Activated CD4-positive, alpha-beta T cell treated with anti-CD3 and anti-CD28 coated beads, Interleukin-2, Interleukin-6, amounts not matched to agents 100 ng/mL and 50 ng/mL, durations not matched to agents 16 hours and 8 hours (primary cell): Measurements from ENCODE around the gene DNAJC6.

ENCODE experiments used
- DNase-seq: peaks from one replicate; pipeline ENCODE4 v3.0.0-alpha.2; 2020

The DNAJC6 gene

DNA sequence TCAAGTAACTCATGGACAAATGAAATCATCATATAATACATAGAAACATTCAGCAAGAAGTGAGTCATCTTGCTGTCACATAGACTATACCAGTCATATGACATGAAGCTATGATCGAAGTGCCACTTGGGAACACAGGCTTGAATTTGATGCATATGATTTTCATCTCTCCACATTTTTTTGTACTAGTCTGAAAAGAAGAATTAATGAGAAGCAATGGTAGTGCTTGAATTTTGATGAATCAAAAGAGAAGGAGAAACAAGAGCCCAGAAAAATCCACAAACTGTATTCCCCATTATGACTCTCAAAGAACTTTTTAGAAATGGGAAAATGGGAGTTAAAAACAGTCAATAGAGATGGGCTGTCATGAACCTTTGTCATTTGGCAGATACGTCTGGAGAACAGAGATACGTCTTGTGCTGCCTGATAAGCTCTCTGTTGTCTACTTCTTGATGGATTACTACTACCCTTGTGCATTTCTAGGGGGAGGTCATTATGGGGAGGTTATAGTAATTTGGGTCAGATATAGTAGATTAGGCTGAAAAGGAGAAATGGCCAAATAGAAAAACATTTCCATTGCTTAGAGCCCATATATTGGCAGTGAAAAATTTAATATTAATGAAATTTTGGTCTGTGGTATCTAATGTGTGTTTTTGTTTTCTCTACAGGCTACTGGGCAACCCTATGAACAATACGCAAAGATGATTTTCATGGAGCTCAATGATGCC lies 103.1 kb downstream of the DNAJC6 start:
- no peak for DNase-seq

DNA sequence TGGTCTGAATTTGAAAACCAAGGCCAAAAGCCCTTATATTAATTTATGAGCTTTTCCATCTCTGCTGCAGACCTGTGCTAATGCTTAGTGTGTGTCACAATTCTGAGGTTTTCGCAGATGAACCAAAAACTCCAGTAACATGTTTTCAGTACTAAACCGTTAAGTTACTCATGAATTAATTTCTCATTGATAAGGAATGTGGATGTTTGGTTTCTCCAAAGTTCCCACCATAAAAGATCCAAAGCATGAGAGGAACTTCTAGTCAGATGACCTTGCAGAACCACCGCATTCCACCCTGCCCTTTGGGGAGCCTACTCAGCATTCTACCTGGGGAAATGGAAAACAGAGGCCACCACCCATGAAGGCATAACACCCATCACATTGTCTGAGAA lies 103.6 kb downstream of the DNAJC6 start:
- DNase-seq = no peak

DNA sequence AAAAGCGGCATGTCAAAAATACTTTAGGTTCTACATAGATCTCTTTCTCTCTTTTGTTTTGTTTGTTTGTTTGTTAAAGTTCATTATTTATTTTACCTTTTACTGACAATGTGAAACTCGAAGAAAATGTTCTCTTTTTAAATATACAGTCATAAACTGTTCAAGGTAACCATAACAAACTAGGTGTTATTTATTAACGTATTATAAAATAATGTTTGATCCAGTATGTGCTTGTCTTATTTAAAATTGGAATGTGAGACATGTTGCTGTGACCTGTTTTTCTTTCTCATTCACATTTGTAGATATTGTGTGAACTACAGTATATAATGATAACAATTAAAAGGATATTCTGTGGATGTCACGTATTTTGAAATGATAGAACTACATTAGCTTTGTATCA lies 105.2 kb downstream of the DNAJC6 start:
- DNase-seq = no peak

DNA sequence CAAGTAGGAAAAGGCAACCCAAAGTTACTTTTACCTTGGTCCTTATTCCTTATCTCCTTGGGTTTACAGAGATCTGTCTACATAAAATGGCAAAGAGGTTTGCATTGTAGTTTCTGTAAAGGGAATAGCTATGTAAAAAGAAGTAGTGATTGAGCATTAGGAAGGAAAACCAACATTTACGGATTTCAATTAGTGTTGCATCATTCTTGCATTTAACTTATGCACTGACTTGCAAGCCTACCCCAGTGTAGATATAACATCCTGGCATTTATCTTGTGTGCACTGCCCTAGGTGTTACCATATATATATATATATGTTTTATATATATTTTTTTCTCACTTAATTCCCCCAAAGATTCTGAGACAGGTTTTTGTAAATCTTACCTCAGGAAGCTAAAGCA lies 107.4 kb downstream of the DNAJC6 start:
- no peak for DNase-seq

DNA sequence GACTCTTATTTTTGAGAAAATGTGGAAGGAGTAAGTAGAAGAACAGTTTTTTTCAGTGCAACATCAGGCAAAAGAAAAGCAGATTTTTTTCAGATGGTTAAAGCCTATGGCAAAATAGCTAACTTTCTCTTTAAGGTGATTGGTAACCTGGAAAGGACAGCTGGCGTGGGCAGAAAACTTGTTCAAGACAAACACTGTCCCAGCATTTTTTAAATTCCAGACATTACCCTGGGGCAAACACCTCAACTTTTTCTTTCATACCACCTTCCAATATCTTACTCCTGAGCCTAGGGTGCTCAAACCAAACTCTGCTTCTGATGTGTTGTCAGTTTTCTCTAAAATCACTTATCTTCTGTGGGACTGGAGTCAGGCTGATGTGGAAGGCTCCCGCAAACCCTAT lies 108.4 kb downstream of the DNAJC6 start:
- no peak for DNase-seq

DNA sequence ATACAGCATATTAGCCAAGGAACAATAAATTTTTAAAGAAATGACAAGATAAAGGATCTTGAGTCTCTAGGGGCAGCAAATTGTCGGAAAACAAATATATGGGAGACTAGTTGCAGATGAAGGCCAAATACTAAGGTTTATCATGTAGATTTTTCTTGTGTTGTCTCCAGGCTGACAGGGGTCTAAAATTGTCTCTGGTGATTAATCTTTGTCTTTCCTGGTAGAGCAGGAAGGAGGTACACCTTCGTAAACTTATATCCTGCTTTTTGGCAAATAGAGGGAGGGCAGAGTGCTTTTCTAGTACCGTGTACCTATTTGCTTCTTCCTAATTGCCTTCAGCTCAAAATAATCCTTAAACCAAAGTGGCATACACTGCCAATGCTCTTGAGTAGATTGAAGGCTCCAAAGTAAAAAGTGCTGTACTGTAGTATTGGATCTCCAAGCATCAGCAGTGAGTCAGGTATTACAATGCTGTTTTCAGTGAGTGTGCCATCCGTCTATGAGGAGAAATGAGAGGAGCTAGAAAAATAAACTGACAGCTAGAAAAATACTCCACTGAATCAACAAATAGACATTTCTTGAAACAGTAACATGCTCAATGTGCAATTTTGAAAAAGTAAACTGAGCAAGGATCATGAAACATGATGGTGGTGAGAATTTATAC lies 109.3 kb downstream of the DNAJC6 start:
- DNase-seq = no peak

DNA sequence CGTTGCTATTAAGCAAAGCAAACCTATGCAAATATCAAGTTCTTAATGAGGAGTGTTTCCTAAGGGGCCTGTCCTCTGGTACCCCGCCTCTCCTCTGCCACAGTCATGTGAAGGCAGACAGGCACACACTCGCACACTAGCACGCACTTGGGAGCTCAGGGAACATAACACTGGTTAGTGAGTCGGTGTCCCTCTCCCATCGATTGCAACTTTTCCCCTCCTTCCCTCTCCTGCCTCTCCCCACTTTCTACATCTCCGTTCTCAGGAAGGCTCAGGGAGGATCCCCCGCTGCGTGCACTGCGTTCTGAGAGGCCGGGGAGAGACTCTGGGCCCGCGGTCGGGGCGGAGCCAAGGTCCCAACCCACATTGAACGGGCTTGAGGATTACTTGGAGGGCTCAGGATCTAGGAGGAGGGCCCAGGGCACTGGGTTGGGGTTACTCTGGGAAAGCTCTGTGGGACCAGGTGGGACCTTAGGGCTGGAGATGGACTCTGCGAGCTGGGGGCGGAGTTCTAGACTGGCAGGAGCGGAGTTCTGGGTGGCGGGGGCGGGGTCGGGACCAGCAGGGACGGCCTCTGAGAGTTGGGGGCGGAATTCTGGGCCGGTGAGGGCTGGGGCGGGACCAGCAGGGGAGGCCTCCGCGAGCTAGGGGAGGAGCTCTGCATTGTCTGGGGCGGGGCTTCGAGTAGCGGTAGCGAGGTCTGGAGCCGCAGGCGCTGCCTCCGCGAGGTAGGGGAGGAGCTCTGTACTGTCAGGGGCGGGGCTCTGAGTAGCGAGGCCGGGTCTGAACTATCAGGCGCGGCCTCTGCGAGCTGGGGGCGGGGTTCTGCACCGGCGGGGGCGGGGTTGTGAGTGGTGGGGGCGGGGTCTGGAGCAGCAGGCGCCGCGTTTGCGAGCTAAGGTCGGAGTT lies 110.6 kb downstream of the DNAJC6 start:
- peak; percentile 99 for DNase-seq

DNA sequence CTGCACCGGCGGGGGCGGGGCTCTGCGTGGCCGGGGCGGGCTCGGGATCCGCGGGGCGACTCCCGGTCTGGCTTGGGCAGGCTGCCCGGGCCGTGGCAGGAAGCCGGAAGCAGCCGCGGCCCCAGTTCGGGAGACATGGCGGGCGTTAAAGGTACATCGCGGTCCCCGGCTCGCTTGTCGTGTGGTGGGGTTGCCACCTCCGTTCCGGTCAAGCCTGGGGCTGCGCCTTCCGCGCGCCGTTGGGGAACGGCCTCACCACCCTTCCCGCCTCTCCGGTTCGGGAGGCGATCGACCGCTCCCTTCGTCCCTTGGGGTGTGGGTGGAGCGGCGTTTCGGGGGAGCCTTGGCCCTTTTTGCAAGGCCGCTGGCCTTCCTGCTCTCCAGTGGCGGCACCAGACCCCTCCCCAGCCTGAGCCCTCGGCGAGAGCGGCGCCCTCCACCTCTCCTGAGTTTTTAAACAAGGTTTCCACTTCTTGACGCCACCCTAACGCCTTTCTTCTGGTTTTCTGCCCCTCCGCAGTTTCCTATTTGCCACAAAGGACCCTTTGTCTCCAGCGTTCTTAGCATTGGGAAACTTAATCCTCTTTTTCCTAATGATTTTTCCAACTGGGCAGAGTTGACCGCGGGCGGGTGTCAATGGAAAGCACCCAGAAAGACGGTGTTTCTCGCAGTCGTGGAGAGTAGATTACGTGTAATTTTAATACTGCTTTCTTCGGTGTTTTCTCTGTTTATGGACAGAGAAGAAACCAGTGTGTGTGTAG lies 111.4 kb downstream of the DNAJC6 start, which contains the start of the genes LEPR and LEPROT:
Gene LEPR (plus strand): TSS at position 79 of the 761 bp plus-strand sequence. CDS start 144,898 bp downstream, outside the sequence.
Gene LEPROT (plus strand): TSS at position 79 of the 761 bp plus-strand sequence. CDS start 57 bp downstream, at position 136.
- no peak for DNase-seq

DNA sequence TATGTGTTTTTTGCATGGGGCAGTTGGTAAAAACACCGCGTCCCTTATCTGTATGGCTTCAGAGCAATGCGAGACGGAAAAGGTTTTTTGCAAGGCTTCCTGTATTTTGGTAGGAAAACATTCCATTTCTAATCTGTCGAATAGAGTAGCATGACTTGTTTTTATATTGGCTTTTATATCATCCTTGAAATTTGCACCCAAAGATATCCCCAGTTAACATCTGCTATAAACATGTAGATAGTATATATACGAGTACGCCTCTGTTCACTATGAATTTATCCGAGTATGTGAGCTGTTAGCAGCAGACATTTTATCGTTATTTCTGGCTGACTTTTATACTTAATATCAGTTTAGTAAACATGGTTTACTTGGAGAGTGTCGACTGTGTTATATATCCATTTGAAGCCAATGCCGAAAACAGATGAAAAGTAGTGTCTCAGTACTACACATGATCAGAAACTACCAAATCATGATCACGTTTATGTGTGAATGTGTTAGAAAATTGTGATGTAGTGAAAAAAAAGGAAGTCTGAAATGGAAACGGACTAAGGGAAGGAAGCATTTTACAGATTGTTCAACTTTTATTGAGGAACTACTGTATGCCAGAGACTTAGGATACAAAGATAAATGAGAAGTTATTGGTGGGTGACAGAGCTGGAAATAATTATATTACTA lies 112.1 kb downstream of the DNAJC6 start:
- peak; percentile 32 for DNase-seq

DNA sequence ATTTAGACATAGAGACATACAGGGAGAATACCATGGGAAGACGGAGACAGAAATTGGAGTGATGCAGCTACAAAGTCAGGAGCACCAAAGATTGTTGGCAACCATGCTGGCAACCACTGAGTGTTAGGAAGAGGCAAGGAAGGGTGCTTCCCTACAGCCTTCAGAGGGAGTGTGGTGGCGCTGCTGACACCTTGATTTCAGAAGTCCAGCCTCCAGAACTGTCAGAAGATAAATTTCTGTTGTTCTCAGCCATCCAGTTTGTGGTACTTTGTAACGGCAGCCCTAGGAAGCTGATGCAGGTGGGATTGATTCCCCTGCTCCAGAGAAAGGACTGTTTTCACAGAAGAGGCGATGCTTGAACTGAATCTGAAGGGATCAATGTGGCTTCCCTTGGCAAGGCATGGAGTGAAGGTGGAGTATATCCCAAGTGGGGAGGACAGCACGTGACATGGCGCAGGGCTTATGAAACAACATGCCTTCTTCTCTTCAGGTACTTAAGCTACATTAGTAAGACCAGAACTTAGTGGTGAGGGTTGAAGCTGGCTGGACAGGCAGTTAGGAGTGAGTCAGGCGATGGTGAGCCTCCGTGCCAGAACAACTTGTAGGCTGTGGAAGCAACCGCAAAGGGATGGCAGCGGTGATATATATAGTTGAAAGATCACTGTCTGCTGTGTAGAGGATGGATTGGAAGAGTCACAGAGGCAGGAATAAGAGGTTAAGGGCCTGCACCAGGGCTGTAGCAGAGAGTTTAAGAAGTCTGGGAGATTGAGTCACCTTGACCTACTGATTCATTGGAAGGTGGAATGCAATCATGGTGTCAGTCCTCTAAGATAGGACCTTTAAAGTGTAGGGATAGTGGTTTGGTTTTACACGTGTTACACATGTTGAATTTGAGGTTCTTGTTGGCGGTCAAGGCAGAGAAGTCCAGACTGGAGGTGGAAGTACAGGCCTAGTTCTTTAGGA lies 113.2 kb downstream of the DNAJC6 start:
- DNase-seq = peak; percentile 52

DNA sequence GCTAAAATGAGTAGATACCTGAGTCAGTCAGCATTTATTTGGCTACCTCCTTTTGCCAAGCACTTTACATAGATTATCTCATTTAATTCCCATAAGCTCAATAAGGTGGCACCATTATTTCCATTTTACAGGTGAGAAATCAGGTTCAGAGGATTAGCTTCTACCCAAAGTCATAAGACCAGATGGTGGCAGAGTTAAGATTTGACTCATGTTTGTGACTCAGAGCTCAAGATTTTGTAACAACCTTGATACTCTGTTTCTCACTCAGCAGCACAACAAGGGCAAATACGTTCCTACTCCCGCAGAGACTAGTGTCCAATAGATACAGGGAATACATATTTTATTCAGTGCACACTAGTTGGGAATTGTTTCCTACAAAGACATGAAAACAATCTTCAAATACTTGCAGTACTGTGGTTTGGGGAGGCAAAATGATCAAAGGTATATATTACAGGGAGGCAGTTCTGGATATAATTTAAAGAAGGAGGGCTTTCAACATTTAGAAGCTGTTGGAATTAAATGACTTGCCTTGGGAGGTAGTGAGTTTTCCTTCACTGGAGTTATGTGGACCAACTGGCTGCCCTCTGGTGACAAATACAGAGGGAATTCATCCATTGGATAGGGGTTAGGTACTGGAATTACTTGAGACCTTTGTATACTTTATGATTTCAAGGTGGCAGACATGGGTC lies 114.7 kb downstream of the DNAJC6 start:
- peak; percentile 87 for DNase-seq

DNA sequence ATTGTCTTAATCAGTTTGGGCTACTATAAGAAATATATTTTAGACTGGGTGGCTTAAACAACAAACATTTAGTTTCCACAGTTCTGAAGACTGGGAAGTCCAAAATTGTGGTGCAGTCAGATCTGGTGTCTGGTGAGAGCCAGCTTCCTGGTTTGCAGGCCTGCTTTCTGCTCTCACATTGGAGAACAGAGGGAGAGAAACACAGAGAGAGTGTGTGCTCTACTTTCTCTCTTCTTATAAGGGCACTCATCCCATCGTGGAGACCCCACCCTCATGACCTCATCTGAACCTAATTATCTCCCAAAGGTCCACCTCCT lies 115.2 kb downstream of the DNAJC6 start:
- DNase-seq = peak; percentile 19

DNA sequence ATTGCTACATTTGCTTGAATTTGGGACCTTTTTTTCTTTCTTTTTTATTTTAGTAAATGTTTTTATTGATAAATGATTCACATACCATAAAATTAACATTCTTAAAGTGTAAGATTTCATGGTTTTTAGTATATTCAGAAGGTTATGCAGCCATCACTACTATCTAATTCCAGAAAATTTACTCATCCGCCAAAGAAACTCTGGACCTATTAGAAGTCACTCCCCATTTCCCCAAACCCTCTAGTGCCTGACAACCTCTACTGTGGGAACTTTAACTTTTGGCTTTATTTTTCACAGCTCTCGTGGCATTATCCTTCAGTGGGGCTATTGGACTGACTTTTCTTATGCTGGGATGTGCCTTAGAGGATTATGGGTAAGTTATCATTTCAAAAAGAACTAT lies 115.7 kb downstream of the DNAJC6 start:
- no peak for DNase-seq

DNA sequence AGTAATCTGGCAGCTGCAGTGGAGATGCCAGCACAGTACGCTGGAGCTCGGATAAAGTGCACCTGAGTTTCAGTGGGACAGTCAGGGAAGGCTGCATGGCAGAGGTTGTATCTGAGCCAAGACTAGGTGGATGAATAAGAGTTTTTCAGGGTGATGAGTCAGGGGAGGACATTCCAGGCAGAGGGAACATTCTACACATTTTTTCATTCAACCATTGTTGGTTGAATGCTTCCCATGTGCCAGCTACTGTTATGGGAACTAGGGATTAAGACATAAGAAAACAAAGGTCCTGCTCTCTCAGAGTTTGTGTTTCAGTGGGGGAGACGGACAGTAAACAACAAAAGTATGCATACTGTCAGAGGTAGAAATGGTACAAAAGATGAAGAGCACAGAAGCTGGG lies 116.4 kb downstream of the DNAJC6 start:
- no peak for DNase-seq

DNA sequence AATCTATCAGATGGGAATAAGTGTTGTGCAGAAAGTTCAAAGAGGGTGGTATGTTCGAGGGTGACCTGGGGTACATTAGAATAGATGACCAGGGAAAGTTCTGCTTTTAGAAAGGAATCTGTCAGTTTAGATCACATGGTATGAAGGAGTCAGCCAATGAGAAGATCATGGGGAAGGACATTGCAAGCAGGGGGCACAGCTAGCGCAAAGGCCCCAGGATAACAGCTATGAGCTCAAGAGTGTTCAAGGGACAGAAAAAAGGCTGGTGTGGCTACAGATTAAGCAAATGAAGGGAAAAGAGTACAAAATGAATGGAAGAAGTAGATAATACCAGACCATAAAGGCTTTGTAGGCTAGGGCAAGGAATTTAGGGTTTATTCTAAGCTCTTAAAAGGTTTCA lies 119.7 kb downstream of the DNAJC6 start:
- DNase-seq = no peak

DNA sequence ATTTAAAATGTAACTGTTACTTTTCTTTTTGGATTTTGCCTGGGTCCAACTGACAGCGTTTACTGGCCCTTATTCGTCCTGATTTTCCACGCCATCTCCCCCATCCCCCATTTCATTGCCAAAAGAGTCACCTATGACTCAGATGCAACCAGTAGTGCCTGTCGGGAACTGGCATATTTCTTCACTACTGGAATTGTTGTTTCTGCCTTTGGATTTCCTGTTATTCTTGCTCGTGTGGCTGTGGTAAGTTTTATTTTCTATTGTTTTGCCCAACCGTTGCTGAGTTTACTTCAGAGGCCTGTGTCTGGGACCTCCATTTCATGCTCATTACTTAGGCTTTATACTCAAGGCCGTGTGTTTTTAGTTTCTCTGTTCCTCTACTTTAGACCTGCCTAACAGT lies 120.5 kb downstream of the DNAJC6 start:
- peak; percentile 4 for DNase-seq

DNA sequence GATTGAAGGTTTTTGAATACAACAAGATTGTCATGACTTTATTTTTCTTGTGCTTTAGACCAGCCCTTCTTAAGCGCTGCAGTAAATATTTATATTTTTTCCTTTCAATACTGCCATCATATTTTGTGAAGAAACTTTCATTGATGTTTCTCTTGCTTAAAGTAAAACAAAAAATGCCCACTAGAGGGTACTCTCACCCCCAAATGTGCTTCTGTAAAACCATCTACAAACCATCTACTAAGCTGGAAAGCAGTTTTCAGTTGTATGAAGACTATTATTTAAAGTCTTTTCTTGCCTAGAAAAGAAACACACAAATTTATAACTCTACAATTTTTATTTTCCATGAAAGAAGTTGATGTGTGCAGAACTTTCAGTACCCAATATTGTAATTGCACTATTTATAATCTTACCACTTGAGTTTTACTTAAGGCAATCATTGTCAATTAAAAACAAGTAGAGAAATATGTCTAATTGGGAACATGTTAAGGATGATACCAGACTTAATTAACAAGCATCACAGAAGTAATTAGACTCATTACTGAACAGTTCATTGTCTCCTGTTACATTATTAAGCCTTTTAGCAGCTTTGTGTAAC lies 121.9 kb downstream of the DNAJC6 start:
- peak; percentile 46 for DNase-seq

DNA sequence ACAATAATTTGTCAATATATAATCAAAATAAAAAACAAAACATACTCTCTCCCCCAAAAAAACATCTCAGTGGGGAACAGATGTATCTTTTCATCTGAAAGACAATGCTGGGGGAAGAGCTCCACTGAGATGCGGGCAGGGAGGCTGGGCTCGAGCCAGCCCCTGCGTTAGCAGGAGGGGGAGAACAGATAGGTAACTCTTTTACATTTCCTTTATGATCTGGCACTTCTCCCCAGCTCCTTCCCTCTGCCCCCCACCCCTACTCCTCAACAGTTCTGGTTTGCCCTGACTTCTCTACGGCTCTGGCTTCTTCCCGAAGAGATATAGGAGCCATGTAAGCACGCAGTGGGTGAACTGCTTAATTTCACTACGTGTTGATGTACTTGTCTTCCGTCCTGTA lies 123.6 kb downstream of the DNAJC6 start:
- DNase-seq = no peak

DNA sequence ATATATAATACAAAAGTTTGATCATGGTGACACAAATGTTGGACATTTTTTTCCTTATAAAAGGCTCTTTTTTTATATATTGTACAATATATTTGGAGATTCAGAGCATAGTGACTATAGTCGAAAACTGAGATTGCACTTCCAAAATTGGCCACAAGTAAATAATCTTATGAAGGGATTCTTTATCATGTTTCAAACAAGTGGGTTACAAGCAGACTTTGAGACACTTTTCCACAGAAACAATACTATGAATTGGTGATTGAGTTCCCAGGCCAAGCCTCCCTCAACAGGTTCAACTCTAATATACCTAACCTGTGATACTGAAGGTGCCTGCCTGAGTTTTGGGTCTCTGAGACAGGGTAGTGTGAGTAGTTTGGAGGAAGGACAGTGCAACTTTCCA lies 124.9 kb downstream of the DNAJC6 start:
- DNase-seq = no peak

DNA sequence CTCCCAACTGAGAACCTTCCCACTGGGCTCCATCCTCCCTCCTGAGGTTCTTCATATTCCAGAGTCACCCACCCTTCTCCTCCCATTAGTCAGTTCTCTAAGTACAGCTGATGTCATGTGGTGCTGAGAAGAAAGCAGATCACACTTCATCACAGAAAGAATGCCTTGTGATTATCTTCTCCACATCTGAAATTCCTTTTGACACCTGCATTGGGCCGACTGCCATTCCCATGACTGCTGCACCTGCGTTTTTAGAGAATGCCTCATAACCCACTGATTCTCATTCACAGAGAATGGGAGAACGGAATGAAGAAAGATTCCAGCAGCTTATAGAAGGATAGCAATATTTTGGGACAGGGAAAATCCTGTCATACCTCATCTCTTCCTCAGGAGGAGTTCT lies 125.4 kb downstream of the DNAJC6 start:
- no peak for DNase-seq
